ENCODE data around the gene KCTD4.
"Not testable (repeated sequence)": the region's sequence is repeated elsewhere in the genome, so short reads cannot be mapped to it uniquely, and the experiment has no call there.

KCTD4 gene

GRCh38 chr13:45215392-45216077 lies 14.7 kb upstream of the KCTD4 start:
- DNase-seq (ENCODE audit: low read depth in 2 of 2), result no peak

- DNase-seq (ENCODE audit: low read depth in 2 of 2), result no peak
Measured at GRCh38 chr13:45209229-45209628, 8.4 kb upstream of the KCTD4 start.

- DNase-seq (ENCODE audit: low read depth in 2 of 2), result no peak
Measured at GRCh38 chr13:45208132-45208531, 7.3 kb upstream of the KCTD4 start.

- DNase-seq (ENCODE audit: low read depth in 2 of 2), result no peak
Measured at GRCh38 chr13:45207319-45207718, 6.5 kb upstream of the KCTD4 start.

GRCh38 chr13:45206340-45206739 lies 5.5 kb upstream of the KCTD4 start:
- DNase-seq (ENCODE audit: low read depth in 2 of 2), result no peak

DNA sequence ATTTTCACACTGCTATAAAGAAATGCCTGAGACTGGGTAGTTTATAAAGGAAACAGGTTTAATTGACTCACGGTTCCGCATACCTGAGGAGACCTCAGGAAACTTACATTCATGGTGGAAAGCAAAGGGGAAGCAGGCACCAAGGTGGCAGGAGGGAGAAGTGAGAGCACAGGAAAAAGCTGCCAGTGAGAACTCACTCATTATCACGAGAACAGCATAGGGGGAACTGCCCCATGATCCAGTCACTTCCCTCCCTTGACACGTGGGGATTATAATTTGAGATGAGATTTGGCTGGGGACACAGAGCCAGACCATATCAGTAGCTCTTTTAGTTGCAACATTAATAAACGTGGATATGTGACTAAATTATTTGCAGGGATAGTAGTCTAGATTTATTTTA lies 4.3 kb upstream of the KCTD4 start:
- DNase-seq (ENCODE audit: low read depth in 2 of 2), result no peak

DNA sequence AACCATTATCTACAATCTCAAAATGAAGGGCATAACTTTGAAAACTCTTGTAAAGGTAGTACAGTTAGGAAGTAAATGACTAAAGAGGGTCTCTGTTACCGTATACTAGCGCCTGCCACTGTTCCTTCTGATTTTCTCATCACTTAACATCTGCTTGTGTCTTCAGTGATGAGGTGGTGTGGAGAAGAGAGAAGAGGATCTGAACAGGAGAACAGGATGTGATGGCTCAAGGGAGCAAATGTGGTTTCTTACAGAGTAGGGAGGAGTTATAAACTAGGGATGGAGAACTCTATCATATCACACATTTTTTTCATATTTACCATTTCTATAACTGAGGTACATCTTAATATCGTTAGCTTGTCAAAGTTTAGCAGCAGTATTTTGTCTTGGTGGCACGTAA lies 1.1 kb downstream of the KCTD4 start:
- no peak for DNase-seq (ENCODE audit: low read depth in 2 of 2)

- DNase-seq (ENCODE audit: low read depth in 2 of 2), result no peak
Measured at GRCh38 chr13:45198924-45199323, 1.9 kb downstream of the KCTD4 start.

DNA sequence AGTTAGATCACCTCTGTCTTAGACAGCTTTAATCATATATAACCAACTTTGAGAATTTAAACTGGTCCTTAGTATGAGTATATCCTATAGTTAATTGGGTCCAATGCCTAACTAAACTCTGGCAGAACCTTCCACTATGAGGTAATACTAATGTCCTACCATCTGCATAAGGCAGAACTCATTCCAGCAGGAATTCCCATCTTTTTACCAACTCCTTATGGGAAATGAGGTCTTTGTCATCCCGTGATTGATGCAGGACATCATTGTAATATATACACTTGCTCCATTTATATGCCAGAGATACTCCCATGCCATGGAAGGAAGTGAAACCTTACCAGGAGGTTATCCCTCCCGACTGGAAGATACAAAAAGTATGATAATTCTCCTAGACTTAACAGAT lies 2.8 kb downstream of the KCTD4 start:
- no peak for DNase-seq (ENCODE audit: low read depth in 2 of 2)

- no peak for DNase-seq (ENCODE audit: low read depth in 2 of 2)
Measured at GRCh38 chr13:45196622-45197021, 4.2 kb downstream of the KCTD4 start.

- DNase-seq (ENCODE audit: low read depth in 2 of 2), result no peak
Measured at GRCh38 chr13:45196096-45196495, 4.7 kb downstream of the KCTD4 start.

GRCh38 chr13:45195421-45195820 lies 5.4 kb downstream of the KCTD4 start:
- DNase-seq (ENCODE audit: low read depth in 2 of 2), result no peak

DNA sequence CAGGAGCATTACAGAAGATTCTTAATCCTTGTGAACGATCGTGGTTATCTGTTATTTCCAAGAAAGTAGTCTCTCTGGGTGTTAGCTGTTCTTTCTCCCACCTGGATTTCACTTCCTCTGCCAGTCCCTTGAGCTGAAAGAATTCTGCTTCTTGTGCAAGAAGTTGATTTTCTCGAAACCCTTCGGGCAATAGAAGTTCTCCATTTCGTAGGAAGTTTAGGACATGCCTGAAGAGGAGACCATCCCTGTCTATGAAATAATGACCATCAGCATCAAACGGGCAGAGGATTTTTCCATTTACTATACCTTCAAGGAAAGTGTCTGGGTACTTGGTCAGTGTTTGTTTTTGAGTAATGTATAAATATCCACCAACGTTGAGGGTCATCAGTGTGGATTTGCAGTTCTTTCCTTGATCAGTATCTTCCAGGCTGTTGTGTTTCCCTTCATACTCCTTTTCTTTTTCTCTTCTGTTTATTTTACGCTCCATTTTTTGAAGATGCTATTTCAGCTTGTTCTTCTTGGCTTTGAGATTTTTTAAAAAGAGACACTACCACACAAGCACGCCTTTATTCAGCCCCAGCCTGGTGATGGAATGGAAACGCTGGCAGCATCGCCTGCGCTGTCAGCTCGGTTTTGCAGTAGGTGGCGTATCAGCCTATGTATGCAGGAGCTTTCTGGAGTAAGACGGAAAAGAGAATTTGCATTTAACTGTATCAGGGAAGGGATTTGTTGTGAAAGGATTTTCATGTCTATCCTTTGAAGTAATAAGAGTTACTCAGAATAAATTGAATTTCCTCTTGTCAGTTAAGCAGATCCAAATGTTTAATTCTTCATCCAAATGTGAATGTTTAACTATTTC lies 6.5 kb downstream of the KCTD4 start:
- DNase-seq (ENCODE audit: low read depth in 2 of 2), result no peak

DNA sequence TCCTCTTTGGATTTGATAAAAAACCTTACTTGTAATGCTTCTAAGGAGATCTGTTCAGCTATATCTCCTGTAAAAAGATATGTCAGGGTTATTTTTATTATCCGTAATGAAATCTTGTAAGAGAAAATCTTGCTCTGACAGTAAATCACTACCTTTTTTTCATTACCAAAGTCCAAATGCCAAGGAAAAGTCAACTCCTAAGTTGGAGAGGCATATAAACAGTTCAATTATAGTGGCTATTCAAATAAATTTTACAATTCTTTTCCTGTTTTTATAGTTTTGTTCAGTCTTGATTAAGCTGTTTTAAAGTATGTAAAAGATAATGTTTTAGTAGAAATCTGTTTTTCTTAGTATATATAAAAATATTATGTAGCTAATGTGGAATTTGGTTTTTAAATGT lies 9.0 kb downstream of the KCTD4 start:
- DNase-seq (ENCODE audit: low read depth in 2 of 2), result no peak

DNA sequence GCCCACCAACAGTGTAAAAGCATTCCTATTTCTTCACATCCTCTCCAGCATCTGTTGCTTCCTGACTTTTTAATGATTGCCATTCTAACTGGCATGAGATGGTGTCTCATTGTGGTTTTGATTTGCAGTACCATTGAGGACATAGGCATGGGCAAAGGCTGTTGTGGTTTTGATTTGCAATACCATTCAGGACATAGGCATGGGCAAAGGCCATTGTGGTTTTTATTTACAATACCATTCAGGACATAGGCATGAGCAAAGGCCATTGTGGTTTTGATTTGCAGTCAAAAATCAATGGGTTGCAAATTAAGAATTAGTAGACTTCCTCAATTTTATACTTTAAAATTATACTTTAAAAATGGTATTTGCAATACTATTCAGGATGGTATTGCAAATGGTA lies 11.3 kb downstream of the KCTD4 start:
- not testable (repeated sequence) for DNase-seq (ENCODE audit: low read depth in 2 of 2)

DNA sequence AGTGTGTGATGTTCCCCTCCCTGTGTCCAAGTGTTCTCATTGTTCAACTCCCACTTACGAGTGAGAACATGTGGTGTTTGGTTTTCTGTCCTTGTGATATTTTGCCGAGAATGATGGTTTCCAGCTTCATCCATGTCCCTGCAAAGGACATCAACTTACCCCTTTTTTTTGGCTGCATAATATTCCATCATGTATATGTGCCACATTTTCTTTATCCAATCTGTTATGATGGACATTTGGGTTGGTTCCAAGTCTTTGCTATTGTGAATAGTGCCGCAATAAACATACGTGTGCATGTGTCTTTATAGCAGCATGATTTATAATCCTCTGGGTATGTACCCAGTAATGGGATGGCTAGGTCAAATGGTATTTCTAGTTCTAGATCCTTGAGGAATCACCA lies 11.8 kb downstream of the KCTD4 start:
- not testable (repeated sequence) for DNase-seq (ENCODE audit: low read depth in 2 of 2)

GRCh38 chr13:45185286-45185685 lies 15.6 kb downstream of the KCTD4 start:
- no peak for DNase-seq (ENCODE audit: low read depth in 2 of 2)

GRCh38 chr13:45184693-45185092 lies 16.2 kb downstream of the KCTD4 start:
- DNase-seq (ENCODE audit: low read depth in 2 of 2), result no peak

- no peak for DNase-seq (ENCODE audit: low read depth in 2 of 2)
Measured at GRCh38 chr13:45180713-45181601, 19.9 kb downstream of the KCTD4 start.

DNA sequence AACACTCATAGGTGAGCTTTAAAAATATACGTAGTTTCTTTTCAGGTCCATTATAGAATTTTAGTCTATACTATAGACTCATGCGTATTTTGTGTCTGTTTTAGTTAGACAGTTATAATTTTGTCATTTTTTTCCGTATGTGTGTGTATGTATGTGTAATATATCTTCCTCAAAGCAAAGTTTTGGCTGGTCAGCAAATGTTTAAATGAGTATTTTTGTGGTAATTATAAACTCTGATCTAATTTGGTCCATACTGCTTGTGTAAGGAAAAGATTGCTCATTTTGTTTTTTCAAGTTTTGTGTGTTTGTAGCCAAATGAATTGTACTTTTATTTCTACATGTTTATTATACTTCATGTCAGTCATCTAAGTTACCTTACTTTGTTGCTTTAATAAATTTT lies 20.5 kb downstream of the KCTD4 start:
- DNase-seq (ENCODE audit: low read depth in 2 of 2), result no peak

GRCh38 chr13:45179428-45179827 lies 21.4 kb downstream of the KCTD4 start:
- DNase-seq (ENCODE audit: low read depth in 2 of 2), result no peak
